HepG2 (cell line): Measurements from ENCODE around the gene PHLPP2. TPM values are rescaled to one million over a fixed set of nuclear protein-coding genes. Genes with fewer than 3 reads are reported as not detected.

ENCODE experiments used
- AFF4 ChIP-seq: sonication (generic); formaldehyde crosslinking; IDR thresholded peaks from 2 replicates; pipeline ENCODE4 v1.4.0; 2020; ENCODE audit warnings: missing genetic modification reagents
- ASH2L ChIP-seq: fragments of 300-600, 200-600 bp; sonication (generic); IDR thresholded peaks from 2 replicates; pipeline ENCODE4 v1.7.0; 2017; ENCODE audit warnings: low read depth, mild to moderate bottlenecking, moderate library complexity, mixed read lengths, low read length; ENCODE audit not compliant: insufficient read length
- ATF6 ChIP-seq: sonication (generic); formaldehyde crosslinking; conservative IDR thresholded peaks from 2 replicates; pipeline ENCODE4 v1.4.0; 2020; ENCODE audit warnings: missing genetic modification reagents
- CC2D1A ChIP-seq: sonication (generic); formaldehyde crosslinking; IDR thresholded peaks from 2 replicates; pipeline ENCODE4 v1.8.1; 2023; ENCODE audit warnings: mild to moderate bottlenecking, missing genetic modification reagents
- DRAP1 ChIP-seq: IDR thresholded peaks from 2 replicates; pipeline ENCODE4 v1.6.1; 2016; ENCODE audit warnings: missing genetic modification reagents, missing compliant biosample characterization
- EP300 ChIP-seq, 3 experiments: sonication (generic) in 1 of 3; formaldehyde crosslinking in 1 of 3; IDR thresholded peaks; 2 replicates each; pipeline versions ENCODE4 v1.5.1 to v1.6.1; 2011 to 2020; ENCODE audit warnings: low read depth in 2 of 3, low read length in 2 of 3, borderline replicate concordance in 1 of 3, improper control_type of control experiment in 1 of 3, mild to moderate bottlenecking in 1 of 3, missing genetic modification reagents in 1 of 3, moderate library complexity in 1 of 3
- FOXO4 ChIP-seq: sonication (generic); formaldehyde crosslinking; conservative IDR thresholded peaks from 2 replicates; pipeline ENCODE4 v1.8.1; 2023; ENCODE audit warnings: missing genetic modification reagents
- HDAC1 ChIP-seq: sonication (generic); formaldehyde crosslinking; IDR thresholded peaks from 2 replicates; pipeline ENCODE4 v1.5.1; 2020; ENCODE audit warnings: mild to moderate bottlenecking, missing genetic modification reagents
- SP4 ChIP-seq: sonication (generic); formaldehyde crosslinking; IDR thresholded peaks from 2 replicates; pipeline ENCODE4 v1.8.1; 2023; ENCODE audit warnings: mild to moderate bottlenecking, missing genetic modification reagents
- TERF1 ChIP-seq: sonication (generic); formaldehyde crosslinking; IDR thresholded peaks from 2 replicates; pipeline ENCODE4 v1.8.0; 2022; ENCODE audit warnings: mild to moderate bottlenecking, missing genetic modification reagents, moderate library complexity
- TOE1 ChIP-seq: sonication (generic); formaldehyde crosslinking; IDR thresholded peaks from 2 replicates; pipeline ENCODE4 v1.4.0; 2020; ENCODE audit warnings: mild to moderate bottlenecking, missing genetic modification reagents
- ZNF124 ChIP-seq: sonication (generic); formaldehyde crosslinking; IDR thresholded peaks from 2 replicates; pipeline ENCODE4 v1.4.0; 2020; ENCODE audit warnings: missing genetic modification reagents
- ZNF253 ChIP-seq: sonication (generic); formaldehyde crosslinking; IDR thresholded peaks from 2 replicates; pipeline ENCODE4 v1.8.0; 2022; ENCODE audit warnings: mild to moderate bottlenecking, missing genetic modification reagents, borderline replicate concordance
- ZNF30 ChIP-seq: sonication (generic); formaldehyde crosslinking; IDR thresholded peaks from 2 replicates; pipeline ENCODE4 v1.5.0; 2020; ENCODE audit warnings: mild to moderate bottlenecking, missing genetic modification reagents
- ZNF512 ChIP-seq: sonication (generic); formaldehyde crosslinking; IDR thresholded peaks from 2 replicates; pipeline ENCODE4 v1.4.0; 2020; ENCODE audit warnings: mild to moderate bottlenecking, missing genetic modification reagents
- ZNF761 ChIP-seq: sonication (generic); formaldehyde crosslinking; conservative IDR thresholded peaks from 2 replicates; pipeline ENCODE4 v1.4.0; 2020; ENCODE audit warnings: mild to moderate bottlenecking, missing genetic modification reagents
- polyA plus RNA-seq, 8 experiments: library from polyadenylated mRNA; depleted of rRNA in 3 of 8; stranded (reverse) in 7 of 8; unstranded in 1 of 8; fragments of >200 nt; fragmentation: Illumina TruSeq in 4 of 8; extraction: Trizol in 4 of 8; gene quantifications; 2 replicates each; pipeline versions ENCODE4 v1.2.1 to v1.2.3, GENCODE V29; 2011 to 2016; ENCODE audit warnings: low read depth in 4 of 8, missing spikeins in 1 of 8, mixed read lengths in 1 of 8; ENCODE audit not compliant: insufficient read depth in 1 of 8
- total RNA-seq, 5 experiments: library from RNA; depleted of rRNA; stranded (reverse); fragments of >200 nt; fragmentation: Illumina TruSeq; extraction: Trizol; gene quantifications; 2 replicates each; pipeline ENCODE4 v1.2.3, GENCODE V29; 2016; ENCODE audit warnings: low read depth in 1 of 5

PHLPP2 gene
- total and polyA plus RNA-seq, 2 of the 13 experiments (the other 11 are each of a cell fraction or from before 2014, with no cell fraction given): 8.9 TPM

GRCh38 chr16:71626018-71626857 lies 98.3 kb downstream of the PHLPP2 start, which contains the start of gene MARVELD3 (continued):
- TF ChIP-seq HDAC1 (CRISPR knock-in tag) (peak; percentile 65), ZNF761 (CRISPR knock-in tag) (peak; percentile 53; the same call in 1 of the 2 replicates), TERF1 (peak; percentile 46; the same call in 1 of the 2 replicates), DRAP1 (CRISPR knock-in tag) (peak; percentile 38; the same call in 1 of the 2 replicates), EP300 (IDR thresholded peaks at IDR 0.05; ENCODE audit: low read depth in 2 of 2, low read length in 2 of 2) (no peak), EP300 (CRISPR knock-in tag; IDR thresholded peaks at IDR 0.05; ENCODE audit: borderline replicate concordance) (0 out of 2 replicates have a peak, but pooled peaks have one; percentile 9), TOE1 (CRISPR knock-in tag) (peak; percentile 31; the same call in 1 of the 2 replicates), CC2D1A (CRISPR knock-in tag) (no peak), AFF4 (no peak), FOXO4 (CRISPR knock-in tag) (0 out of 2 replicates have a peak, but pooled peaks have one; percentile 48), SP4 (peak; percentile 48; the same call in 1 of the 2 replicates), ASH2L (peak; percentile 53), ZNF253 (CRISPR knock-in tag) (peak; percentile 76), ZNF30 (CRISPR knock-in tag) (peak; percentile 22; the same call in 1 of the 2 replicates), ZNF512 (CRISPR knock-in tag) (no peak), ZNF124 (CRISPR knock-in tag) (0 out of 2 replicates have a peak, but pooled peaks have one; percentile 21), ATF6 (0 out of 2 replicates have a peak, but pooled peaks have one; percentile 27)
